Posterior cingulate gyrus (tissue), 11 donors: ENCODE results near the gene ICA1.
"Not testable (repeated sequence)": the region's sequence is repeated elsewhere in the genome, so short reads cannot be mapped to it uniquely, and the experiment has no call there.

Experiments used
- DNase-seq, 10 donors: peaks; one replicate each; pipeline versions ENCODE4 v3.0.0 to v3.0.0-alpha.2; 2020 to 2021; ENCODE audit warnings: mixed read lengths in 3 of 10
- intact Hi-C: fragments of 100-400 bp; cut with DNase I; formaldehyde crosslinking; loops from one replicate; pipeline ENCODE4 v1.15.1; 2023

Gene ICA1

GRCh38 chr7:8274589-8274988 lies 12.6 kb upstream of the ICA1 start:
- intact Hi-C loops: no loop called here
- no peak for DNase-seq

GRCh38 chr7:8271960-8272359 lies 10.0 kb upstream of the ICA1 start:
- intact Hi-C loops: no loop called here
- no peak for DNase-seq

GRCh38 chr7:8263048-8263447 lies 1.1 kb upstream of the ICA1 start:
- DNase-seq: no peak
- intact Hi-C loops: no loop called here

- intact Hi-C loops: no loop called here
- DNase-seq: peak; percentile 19 to 92 (median 58)
These were observed 884 bp downstream of the ICA1 start for GRCh38 chr7:8260871-8261694.

- intact Hi-C loops: no loop called here
- no peak for DNase-seq
These were observed 2.3 kb downstream of the ICA1 start for GRCh38 chr7:8259586-8260222.

GRCh38 chr7:8258734-8259133 lies 3.2 kb downstream of the ICA1 start:
- intact Hi-C loops: no loop called here
- DNase-seq: no peak

- intact Hi-C loops: no loop called here
- no peak for DNase-seq
These were observed 3.8 kb downstream of the ICA1 start for GRCh38 chr7:8258166-8258565.

GRCh38 chr7:8255680-8256655 lies 6.0 kb downstream of the ICA1 start:
- intact Hi-C loops: no loop called here
- no peak for DNase-seq

- intact Hi-C loops: no loop called here
- DNase-seq: no peak
These were observed 7.3 kb downstream of the ICA1 start for GRCh38 chr7:8254667-8255066.

- DNase-seq: no peak
- intact Hi-C loops: no loop called here
These were observed 7.8 kb downstream of the ICA1 start for GRCh38 chr7:8254215-8254614.

GRCh38 chr7:8251195-8251594 lies 10.8 kb downstream of the ICA1 start:
- intact Hi-C loops: no loop called here
- DNase-seq: no peak

- intact Hi-C loops: no loop called here
- no peak for DNase-seq
These were observed 11.4 kb downstream of the ICA1 start for GRCh38 chr7:8250547-8250946.

GRCh38 chr7:8249121-8249520 lies 12.8 kb downstream of the ICA1 start:
- intact Hi-C loops: no loop called here
- DNase-seq: no peak

GRCh38 chr7:8246020-8246419 lies 15.9 kb downstream of the ICA1 start:
- intact Hi-C loops: no loop called here
- no peak for DNase-seq

- DNase-seq, intact Hi-C loops: not testable (repeated sequence)
These were observed 16.9 kb downstream of the ICA1 start for GRCh38 chr7:8245032-8245431.

GRCh38 chr7:8243059-8243458 lies 18.9 kb downstream of the ICA1 start:
- DNase-seq, intact Hi-C loops: not testable (repeated sequence)

GRCh38 chr7:8239702-8240362 lies 22.1 kb downstream of the ICA1 start:
- intact Hi-C loops, DNase-seq: not testable (repeated sequence)

- intact Hi-C loops: no loop called here
- DNase-seq: no peak
These were observed 25.1 kb downstream of the ICA1 start for GRCh38 chr7:8236780-8237407.

- intact Hi-C loops: no loop called here
- no peak for DNase-seq
These were observed 28.7 kb downstream of the ICA1 start for GRCh38 chr7:8232999-8233847.
